B cell (primary cell): ENCODE data around the gene NHEJ1. TPM values are rescaled to one million over a fixed set of nuclear protein-coding genes. Genes with fewer than 3 reads are reported as not detected.

Experiments
- ATAC-seq: fragments of 200-7000 bp; cut with Tn5 transposase; one replicate; pipeline ENCODE4 v1.10.0; 2021; ENCODE audit warnings: low read depth, mild to moderate bottlenecking, moderate number of reproducible peaks, moderate library complexity
- CTCF ChIA-PET: fragments of 350-600 bp; sonication (Branson Sonifier 250); formaldehyde crosslinking; loops from one replicate; lab custom pipeline; 2021; ENCODE audit warnings: antibody characterized with exemption, inconsistent platforms; lab: Charles Lee
- POLR2A ChIA-PET: fragments of 350-600 bp; sonication (Branson Sonifier 250); formaldehyde crosslinking; loops from one replicate; lab custom pipeline; 2021; ENCODE audit warnings: antibody characterized with exemption; lab: Charles Lee
- DNase-seq: peaks from one replicate; pipeline ENCODE4 v3.0.0; 2013
- H2AFZ ChIP-seq: 2 replicates; pipeline ENCODE4 v1.6.1; 2012; ENCODE audit warnings: mild to moderate bottlenecking, low read depth, low read length; ENCODE audit not compliant: insufficient read depth, poor library complexity, severe bottlenecking
- H3K27ac ChIP-seq, 2 donors: 1 replicate in 1 of 2; 2 replicates in 1 of 2; pipeline ENCODE4 v1.5.1; 2012 to 2013; ENCODE audit warnings: low read length in 2 of 2, mild to moderate bottlenecking in 2 of 2, moderate library complexity in 1 of 2
- H3K27me3 ChIP-seq, 4 experiments: fragments of 200-600 bp in 1 of 4; sonication (generic) in 1 of 4; replicated peaks in 1 of 4; 1 replicate in 2 of 4; 2 replicates in 2 of 4; pipeline versions ENCODE4 v1.6.1 to v1.7.0; 2013 to 2016; ENCODE audit warnings: low read length in 3 of 4, mild to moderate bottlenecking in 2 of 4, mixed read lengths in 1 of 4, moderate library complexity in 1 of 4; ENCODE audit not compliant: insufficient read depth in 4 of 4, control insufficient read depth in 3 of 4; ENCODE audit errors: control extremely low read depth in 1 of 4
- H3K36me3 ChIP-seq, 2 experiments: replicated peaks in 1 of 2; 1 replicate in 1 of 2; 2 replicates in 1 of 2; pipeline versions ENCODE4 v1.6.1 to v1.7.1; 2013; ENCODE audit warnings: low read length in 1 of 2; ENCODE audit not compliant: insufficient read depth in 2 of 2, control insufficient read depth in 1 of 2; ENCODE audit errors: control extremely low read depth in 1 of 2, extremely low read depth in 1 of 2
- H3K4me1 ChIP-seq, 2 donors: fragments of 200-600 bp in 1 of 2; sonication (generic) in 1 of 2; 1 replicate in 1 of 2; 2 replicates in 1 of 2; pipeline versions ENCODE4 v1.5.1 to v1.6.1; 2013 to 2017; ENCODE audit warnings: low read length in 2 of 2; ENCODE audit not compliant: control insufficient read depth in 2 of 2, insufficient read depth in 2 of 2
- H3K4me2 ChIP-seq: replicated peaks from 2 replicates; pipeline ENCODE3; 2012; ENCODE audit warnings: mild to moderate bottlenecking, low read depth, low read length; ENCODE audit not compliant: poor library complexity, severe bottlenecking
- H3K4me3 ChIP-seq, 5 experiments: fragments of 200-600 bp in 1 of 5; sonication (generic) in 1 of 5; 1 replicate in 3 of 5; 2 replicates in 2 of 5; pipeline versions ENCODE4 v1.5.1 to v1.7.0; 2011 to 2016; ENCODE audit warnings: low read length in 4 of 5, mild to moderate bottlenecking in 4 of 5, low read depth in 2 of 5, control low read depth in 1 of 5, moderate library complexity in 1 of 5; ENCODE audit not compliant: insufficient read depth in 1 of 5; ENCODE audit errors: control extremely low read depth in 1 of 5, extremely low read depth in 1 of 5
- H3K79me2 ChIP-seq: fragments of 200-600 bp; sonication (generic); one replicate; pipeline ENCODE4 v1.6.0; 2016; ENCODE audit warnings: low read length; ENCODE audit not compliant: control insufficient read depth, insufficient read depth
- H3K9ac ChIP-seq: fragments of 200-600 bp; sonication (generic); 2 replicates; pipeline ENCODE4 v1.6.1; 2017; ENCODE audit warnings: mild to moderate bottlenecking, low read length, moderate library complexity
- H3K9me3 ChIP-seq, 3 donors: one replicate each; pipeline versions ENCODE4 v1.6.1 to v1.7.1; 2013; ENCODE audit warnings: low read length in 2 of 3; ENCODE audit not compliant: control insufficient read depth in 2 of 3, insufficient read depth in 1 of 3; ENCODE audit errors: control extremely low read depth in 1 of 3
- H4K20me1 ChIP-seq: 2 replicates; pipeline ENCODE4 v1.6.0; 2012; ENCODE audit warnings: mild to moderate bottlenecking, low read length; ENCODE audit not compliant: insufficient read depth, control insufficient read depth, poor library complexity, severe bottlenecking
- H3K27ac Mint-ChIP-seq: one replicate; pipeline ENCODE4 v1.8.0; 2021; ENCODE audit warnings: mixed read lengths
- H3K27me3 Mint-ChIP-seq: one replicate; pipeline ENCODE4 v1.8.0; 2021; ENCODE audit warnings: mixed read lengths
- H3K4me1 Mint-ChIP-seq: one replicate; pipeline ENCODE4 v1.8.0; 2021; ENCODE audit warnings: mixed read lengths
- H3K4me3 Mint-ChIP-seq: one replicate; pipeline ENCODE4 v1.8.0; 2021; ENCODE audit warnings: mixed read lengths
- H3K9me3 Mint-ChIP-seq: one replicate; pipeline ENCODE4 v1.8.0; 2022; ENCODE audit warnings: mixed read lengths; ENCODE audit not compliant: insufficient read depth
- EZH2 ChIP-seq: IDR thresholded peaks from 2 replicates; pipeline ENCODE4 v1.6.1; 2012; ENCODE audit warnings: borderline replicate concordance, low read depth, mild to moderate bottlenecking, moderate library complexity, low read length; ENCODE audit not compliant: insufficient read depth, poor library complexity, severe bottlenecking
- WGBS: methylation state at CpG from one replicate; pipeline ENCODE4 v1.1.5; 2013; ENCODE audit warnings: missing lambda C conversion rate; ENCODE audit not compliant: insufficient coverage; 5-methylcytosine and 5-hydroxymethylcytosine counted together
- intact Hi-C: fragments of 100-400 bp; cut with micrococcal nuclease; formaldehyde crosslinking; loops from one replicate; pipeline ENCODE4 v1.10.0; 2022
- polyA plus RNA-seq: library from polyadenylated mRNA; depleted of rRNA; stranded (reverse); fragments of >200 nt; gene quantifications from 2 replicates; pipeline ENCODE4 v1.2.3, GENCODE V29; 2012
- total RNA-seq, 2 donors: library from RNA; stranded (reverse); fragments of 120-200 nt in 1 of 2; gene quantifications; 1 replicate in 1 of 2; 2 replicates in 1 of 2; pipeline versions ENCODE4 v1.2.3 to v1.2.4, GENCODE V29; 2013 to 2022
- TF ChIP-seq, protein P1 (sequence below): fragments of 200-600 bp; IDR thresholded peaks from one replicate; pipeline ENCODE4 v1.8.0; 2022; ENCODE audit warnings: antibody characterized with exemption, mild to moderate bottlenecking

NHEJ1 gene
- total and polyA plus RNA-seq, 2 donors (not counting 1 experiment from before 2014, with no cell fraction given), result 14.9 to 25.0 TPM

DNA sequence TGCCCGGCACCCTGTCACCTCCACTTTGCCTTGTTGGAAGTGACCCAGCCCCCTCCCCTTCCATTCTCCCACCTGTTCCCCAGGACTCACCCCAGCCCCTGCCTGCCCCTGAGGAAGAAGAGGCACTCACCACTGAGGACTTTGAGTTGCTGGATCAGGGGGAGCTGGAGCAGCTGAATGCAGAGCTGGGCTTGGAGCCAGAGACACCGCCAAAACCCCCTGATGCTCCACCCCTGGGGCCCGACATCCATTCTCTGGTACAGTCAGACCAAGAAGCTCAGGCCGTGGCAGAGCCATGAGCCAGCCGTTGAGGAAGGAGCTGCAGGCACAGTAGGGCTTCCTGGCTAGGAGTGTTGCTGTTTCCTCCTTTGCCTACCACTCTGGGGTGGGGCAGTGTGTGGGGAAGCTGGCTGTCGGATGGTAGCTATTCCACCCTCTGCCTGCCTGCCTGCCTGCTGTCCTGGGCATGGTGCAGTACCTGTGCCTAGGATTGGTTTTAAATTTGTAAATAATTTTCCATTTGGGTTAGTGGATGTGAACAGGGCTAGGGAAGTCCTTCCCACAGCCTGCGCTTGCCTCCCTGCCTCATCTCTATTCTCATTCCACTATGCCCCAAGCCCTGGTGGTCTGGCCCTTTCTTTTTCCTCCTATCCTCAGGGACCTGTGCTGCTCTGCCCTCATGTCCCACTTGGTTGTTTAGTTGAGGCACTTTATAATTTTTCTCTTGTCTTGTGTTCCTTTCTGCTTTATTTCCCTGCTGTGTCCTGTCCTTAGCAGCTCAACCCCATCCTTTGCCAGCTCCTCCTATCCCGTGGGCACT lies 21.9 kb upstream of the NHEJ1 start:
- intact Hi-C loops, result no loop called here
- 52% methylated on average over 6 of the region's 8 CpGs for WGBS
- Histone ChIP-seq H4K20me1 (peaks cover 37% of the 10 kb centered on the region), H3K9me3 (no peaks in the 10 kb centered on the region), H3K36me3 (peaks cover 2 to 53% of the 10 kb centered on the region in 2 experiments), H3K4me1 (peaks cover 18 to 28% of the 10 kb centered on the region in 2 donors), H2AFZ (no peak overlapping the region), H3K4me3 (no peak overlapping the region), H3K27ac (no peak overlapping the region), H3K9ac (no peak overlapping the region), H3K79me2 (peaks cover 33% of the 10 kb centered on the region), H3K27me3 (no peaks in the 10 kb centered on the region), H3K4me2 (no peak overlapping the region)
- ChIA-PET POLR2A (no interaction called here), CTCF (interaction anchor here (1.4 to 1.6 kb wide), 2 partner anchors 11 kb away, joined by 3 to 6 read pairs; no protein-coding TSS in a partner anchor)
- Mint-ChIP-seq H3K4me3 (no peak overlapping the region), H3K27ac (no peak overlapping the region), H3K27me3 (no peaks in the 10 kb centered on the region), H3K9me3 (no peaks in the 10 kb centered on the region), H3K4me1 (peaks cover 31% of the 10 kb centered on the region)
- ATAC-seq, result no peak
- no peak for DNase-seq
- TF ChIP-seq, protein P1, sequence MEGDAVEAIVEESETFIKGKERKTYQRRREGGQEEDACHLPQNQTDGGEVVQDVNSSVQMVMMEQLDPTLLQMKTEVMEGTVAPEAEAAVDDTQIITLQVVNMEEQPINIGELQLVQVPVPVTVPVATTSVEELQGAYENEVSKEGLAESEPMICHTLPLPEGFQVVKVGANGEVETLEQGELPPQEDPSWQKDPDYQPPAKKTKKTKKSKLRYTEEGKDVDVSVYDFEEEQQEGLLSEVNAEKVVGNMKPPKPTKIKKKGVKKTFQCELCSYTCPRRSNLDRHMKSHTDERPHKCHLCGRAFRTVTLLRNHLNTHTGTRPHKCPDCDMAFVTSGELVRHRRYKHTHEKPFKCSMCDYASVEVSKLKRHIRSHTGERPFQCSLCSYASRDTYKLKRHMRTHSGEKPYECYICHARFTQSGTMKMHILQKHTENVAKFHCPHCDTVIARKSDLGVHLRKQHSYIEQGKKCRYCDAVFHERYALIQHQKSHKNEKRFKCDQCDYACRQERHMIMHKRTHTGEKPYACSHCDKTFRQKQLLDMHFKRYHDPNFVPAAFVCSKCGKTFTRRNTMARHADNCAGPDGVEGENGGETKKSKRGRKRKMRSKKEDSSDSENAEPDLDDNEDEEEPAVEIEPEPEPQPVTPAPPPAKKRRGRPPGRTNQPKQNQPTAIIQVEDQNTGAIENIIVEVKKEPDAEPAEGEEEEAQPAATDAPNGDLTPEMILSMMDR, result no peak
- no peak for TF ChIP-seq EZH2

DNA sequence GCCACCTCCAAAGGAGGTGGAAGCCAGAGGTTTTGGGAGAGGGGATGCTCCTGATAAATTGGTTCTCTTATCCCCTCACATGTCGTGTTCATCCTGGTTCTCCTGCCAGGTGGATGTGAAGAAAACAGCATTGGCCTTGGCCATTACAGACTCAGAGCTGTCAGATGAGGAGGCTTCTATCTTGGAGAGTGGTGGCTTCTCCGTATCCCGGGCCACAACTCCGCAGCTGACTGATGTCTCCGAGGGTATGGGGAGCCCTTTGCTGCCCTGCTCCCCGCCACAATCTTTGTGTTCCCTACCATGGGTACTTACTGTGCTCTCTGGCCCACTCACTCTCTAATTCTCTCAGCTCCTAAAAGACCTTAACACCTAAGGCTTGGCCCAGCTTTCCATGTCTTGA lies 20.9 kb upstream of the NHEJ1 start:
- H2AFZ ChIP-seq, result no peak overlapping the region
- Mint-ChIP-seq H3K4me3 (no peak overlapping the region), H3K4me1 (peaks cover 25% of the 10 kb centered on the region), H3K27me3 (no peaks in the 10 kb centered on the region), H3K9me3 (no peaks in the 10 kb centered on the region), H3K27ac (no peak overlapping the region)
- H3K79me2 ChIP-seq, result peaks cover 33% of the 10 kb centered on the region
- TF ChIP-seq, protein P1, result no peak
- peaks cover 12 to 25% of the 10 kb centered on the region in 2 donors for H3K4me1 ChIP-seq
- POLR2A ChIA-PET, result interaction anchor here (0.5 kb wide), 1 partner anchor 71 kb away, joined by 6 read pairs; the partner anchor contains the start of gene TUBA4B
- no peak overlapping the region for H3K9ac ChIP-seq
- H3K27ac ChIP-seq, result no peak overlapping the region
- no peak for ATAC-seq
- H3K27me3 ChIP-seq, result no peaks in the 10 kb centered on the region
- no peaks in the 10 kb centered on the region for H3K9me3 ChIP-seq
- WGBS, result 100% methylated on average over 5 of the region's 6 CpGs
- CTCF ChIA-PET, result interaction anchor here (1.3 to 3.1 kb wide), 5 partner anchors 11 to 30 kb away, joined by 3 to 18 read pairs (median 4); partner anchors contain the start of gene SLC23A3
- H3K4me3 ChIP-seq, result no peak overlapping the region
- no peak overlapping the region for H3K4me2 ChIP-seq
- peaks cover 37% of the 10 kb centered on the region for H4K20me1 ChIP-seq
- no peak for DNase-seq
- peaks cover 2 to 53% of the 10 kb centered on the region in 2 experiments for H3K36me3 ChIP-seq
- intact Hi-C loops, result no loop called here
